ENCODE measurements around the gene LRRTM4.
"Not testable (repeated sequence)": the region's sequence is repeated elsewhere in the genome, so short reads cannot be mapped to it uniquely, and the experiment has no call there.

LRRTM4 gene

DNA sequence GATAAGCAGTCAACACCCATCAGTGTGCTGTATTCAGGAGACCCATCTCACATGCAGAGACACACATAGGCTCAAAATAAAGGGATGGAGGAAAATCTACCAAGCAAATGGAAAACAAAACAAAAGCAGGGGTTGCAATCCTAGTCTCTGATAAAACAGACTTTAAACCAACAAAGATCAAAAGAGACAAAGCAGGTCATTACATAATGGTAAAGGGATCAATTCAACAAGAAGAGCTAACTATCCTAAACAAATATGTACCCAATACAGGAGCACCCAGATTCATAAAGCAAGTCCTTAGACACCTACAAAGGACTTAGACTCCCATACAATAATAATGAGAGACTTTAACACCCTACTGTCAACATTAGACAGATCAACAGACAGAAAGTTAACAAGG lies 358.2 kb downstream of the LRRTM4 start:
- not testable (repeated sequence) for DNase-seq (ENCODE audit: low spot score)

DNA sequence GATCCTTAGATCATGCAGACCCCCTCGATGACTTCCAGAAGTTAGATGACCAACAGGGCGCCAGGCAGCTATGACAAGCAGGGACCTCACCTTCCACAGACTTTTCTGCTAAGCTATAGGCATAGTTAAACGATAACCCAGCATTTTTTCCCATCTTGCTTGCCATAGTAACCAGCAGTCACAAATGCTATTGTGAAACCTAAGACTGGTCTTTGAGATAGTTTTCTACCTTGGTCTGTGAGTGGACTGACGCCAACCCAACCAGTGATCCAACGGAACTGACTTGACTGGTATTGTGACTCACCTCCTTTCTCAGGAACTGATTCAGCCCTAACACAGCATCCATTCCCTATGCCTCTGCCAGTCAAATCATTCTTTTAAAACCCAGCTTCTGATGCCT lies 361.2 kb downstream of the LRRTM4 start:
- DNase-seq (ENCODE audit: low spot score): no peak

DNA sequence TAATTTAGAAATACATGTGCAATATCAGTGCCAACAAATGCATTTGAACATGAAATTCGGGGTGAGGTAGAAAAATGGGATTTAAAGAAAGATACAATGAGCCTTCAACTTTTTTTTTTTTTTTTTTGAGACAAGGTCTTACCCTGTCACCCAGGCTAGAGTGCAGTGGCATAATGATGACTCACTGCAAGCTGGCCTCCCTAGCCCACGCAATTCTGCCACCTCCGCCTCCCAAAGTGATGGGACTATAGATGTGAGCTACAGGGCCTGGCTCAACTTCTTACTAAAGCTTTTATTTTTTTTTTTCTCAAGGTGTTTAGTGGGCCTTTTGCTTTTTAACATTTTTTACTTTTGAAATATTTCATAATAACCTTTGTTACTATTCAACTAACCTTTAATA lies 365.6 kb downstream of the LRRTM4 start:
- no peak for DNase-seq (ENCODE audit: low spot score)

DNA sequence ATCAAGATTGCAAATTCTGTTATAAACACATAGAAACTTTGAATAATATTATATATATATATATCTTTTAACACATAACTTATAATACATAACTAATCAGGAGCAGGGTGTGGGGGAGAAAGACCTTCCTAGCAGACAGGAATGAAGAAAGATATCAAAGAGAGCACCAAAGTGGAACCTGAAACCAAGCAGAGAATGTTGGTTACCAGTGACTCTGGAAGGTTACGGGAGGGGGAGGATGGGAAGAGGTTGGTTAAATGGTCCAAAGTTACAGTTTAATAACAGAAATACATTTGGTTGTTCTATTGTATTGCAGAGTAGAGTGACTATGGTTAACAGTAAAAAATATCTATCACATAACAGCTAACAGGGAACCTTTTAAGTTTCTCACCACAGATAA lies 366.7 kb downstream of the LRRTM4 start:
- DNase-seq (ENCODE audit: low spot score): no peak

DNA sequence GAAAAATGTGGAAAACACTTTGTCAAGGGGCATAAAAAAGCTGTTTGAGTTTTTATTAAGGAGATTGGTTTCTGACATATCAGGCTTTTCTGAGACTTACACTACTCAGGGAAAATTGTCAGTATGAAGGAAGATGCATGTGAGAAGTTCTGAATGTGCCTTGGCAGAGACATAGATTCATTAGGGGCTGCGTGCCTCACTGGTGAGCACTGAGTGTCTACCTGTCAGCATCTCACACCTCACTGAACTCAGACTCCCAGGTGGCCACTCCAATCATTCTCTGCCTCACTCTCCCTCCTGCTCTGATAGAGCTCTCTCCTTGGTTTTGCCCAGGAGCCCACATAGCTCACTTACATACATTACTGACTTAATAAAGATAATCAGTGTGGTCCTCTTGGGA lies 372.6 kb downstream of the LRRTM4 start:
- no peak for DNase-seq (ENCODE audit: low spot score)

DNA sequence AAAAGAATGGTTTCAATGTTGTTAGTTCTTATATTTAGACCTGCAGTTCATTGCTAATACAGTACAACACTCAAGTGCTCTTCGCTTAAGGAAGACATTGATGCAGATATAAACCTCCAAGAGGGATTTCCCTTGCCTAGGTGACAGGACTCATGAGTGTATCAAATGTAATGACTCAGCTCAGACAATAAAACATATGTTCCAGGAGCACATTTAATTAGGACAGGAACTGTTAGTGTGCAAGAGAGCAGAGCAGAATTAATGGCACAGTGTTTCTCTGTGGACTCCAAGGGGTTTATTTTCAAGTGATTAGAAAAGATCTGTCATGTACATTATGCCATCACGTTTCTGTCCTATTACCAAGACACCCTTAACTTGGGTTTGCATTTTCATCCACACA lies 375.0 kb downstream of the LRRTM4 start:
- DNase-seq (ENCODE audit: low spot score): no peak

DNA sequence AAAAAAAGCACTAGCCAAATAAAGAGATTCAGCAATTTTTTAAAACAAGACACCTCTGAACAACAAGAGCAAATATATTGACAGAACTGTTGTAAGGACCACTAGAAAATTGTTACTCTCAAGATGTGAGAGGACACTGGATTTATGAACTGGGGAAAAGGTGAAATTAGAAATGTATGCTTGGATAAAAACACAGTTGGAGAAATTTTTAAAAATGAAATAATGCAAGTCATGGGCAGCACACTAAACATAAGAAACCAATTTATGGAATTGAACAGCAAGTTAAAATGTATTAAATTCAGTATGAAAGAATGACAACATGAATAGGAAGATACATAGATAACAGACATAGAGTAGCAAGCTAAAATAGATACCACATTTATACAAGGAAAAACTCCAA lies 377.4 kb downstream of the LRRTM4 start:
- DNase-seq (ENCODE audit: low spot score): no peak

DNA sequence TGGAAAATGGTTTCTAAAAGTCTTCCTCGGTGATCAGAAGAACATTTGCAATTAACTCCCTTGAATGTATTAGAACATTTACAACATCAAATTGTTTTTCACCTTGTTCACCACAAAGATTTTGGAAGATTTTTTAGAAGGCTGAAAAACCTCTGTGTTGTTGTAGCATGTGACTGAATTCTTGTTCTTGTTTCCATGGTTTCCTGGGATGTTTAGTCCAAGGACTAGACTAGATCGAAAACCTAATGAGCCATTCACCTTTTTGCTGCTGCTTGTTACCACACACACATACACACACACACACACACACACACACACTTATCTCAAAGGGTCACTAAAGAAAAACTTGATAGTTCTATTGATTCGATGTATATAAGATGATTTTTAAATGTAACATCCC lies 380.0 kb downstream of the LRRTM4 start:
- DNase-seq (ENCODE audit: low spot score): no peak

DNA sequence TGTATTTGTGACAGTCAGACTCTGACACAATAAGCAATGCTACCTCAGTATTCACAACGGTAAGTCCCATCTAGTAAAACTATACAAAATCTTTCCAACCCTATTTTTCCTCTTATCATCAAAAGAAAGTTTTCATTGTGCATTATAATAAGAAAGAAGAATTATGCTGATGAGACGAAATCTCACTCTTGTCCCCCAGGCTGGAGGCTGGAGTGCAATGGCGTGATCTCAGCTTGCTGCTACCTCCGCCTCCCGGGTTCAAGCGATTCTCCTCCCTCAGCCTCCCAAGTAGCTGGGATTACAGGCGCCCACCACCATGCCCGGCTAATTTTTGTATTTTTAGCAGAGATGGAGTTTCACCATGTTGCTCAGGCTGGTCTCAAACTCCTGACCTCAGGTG lies 393.7 kb downstream of the LRRTM4 start:
- not testable (repeated sequence) for DNase-seq (ENCODE audit: low spot score)

DNA sequence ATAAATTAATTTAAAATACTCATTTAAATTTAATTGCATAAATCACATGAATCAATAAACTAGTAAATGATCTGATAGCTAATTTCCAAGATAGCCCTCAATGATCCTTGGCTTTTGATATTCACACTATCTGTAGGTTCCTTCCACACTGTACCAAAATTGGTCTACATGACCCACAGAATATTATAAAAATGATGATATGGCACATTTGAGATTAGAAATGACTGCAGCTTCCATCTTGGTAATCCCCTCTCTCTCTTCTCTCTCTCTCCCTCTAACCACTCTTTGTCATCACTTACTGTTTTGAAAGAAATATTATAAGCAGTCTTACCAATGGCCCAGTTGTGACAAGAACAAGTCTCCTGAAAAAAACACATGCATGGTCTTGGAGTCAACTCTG lies 394.8 kb downstream of the LRRTM4 start:
- DNase-seq (ENCODE audit: low spot score): no peak

DNA sequence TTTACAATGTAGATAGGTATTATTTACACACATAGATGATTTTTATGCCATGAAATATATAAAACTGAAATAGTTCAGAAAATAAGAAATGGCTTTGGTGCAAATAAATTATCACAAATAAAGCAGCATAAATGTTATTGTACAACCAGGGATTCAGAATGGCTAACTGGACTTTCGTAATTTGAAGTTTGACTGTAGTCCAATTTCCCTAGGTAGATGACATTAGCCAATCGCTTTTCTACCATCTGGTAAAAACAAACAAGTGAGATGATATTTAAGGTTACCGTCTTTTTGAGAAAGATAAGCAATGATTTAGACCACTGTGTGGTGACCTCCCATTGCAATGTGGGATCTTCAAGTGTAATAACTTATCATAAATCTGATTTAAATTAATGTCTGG lies 400.7 kb downstream of the LRRTM4 start:
- no peak for DNase-seq (ENCODE audit: low spot score)

DNA sequence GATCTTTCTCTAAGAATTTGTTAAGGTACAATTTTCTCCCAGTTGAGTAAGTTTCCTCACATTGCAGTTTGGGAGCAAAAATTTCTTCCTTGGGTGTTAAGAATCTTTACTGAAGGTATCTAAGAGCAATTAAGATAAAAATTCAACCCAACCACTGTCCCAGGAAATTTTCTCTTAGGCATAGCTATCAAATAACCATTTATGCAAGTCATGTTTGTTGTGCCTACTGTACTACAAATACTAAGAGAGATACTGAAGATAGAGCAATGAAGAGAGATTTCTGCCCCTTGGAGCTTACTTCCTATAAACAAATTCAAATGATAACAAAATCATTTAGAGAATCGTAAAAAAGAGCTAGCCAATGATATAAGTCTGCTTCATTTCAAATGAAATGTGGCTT lies 402.8 kb downstream of the LRRTM4 start:
- no peak for DNase-seq (ENCODE audit: low spot score)

DNA sequence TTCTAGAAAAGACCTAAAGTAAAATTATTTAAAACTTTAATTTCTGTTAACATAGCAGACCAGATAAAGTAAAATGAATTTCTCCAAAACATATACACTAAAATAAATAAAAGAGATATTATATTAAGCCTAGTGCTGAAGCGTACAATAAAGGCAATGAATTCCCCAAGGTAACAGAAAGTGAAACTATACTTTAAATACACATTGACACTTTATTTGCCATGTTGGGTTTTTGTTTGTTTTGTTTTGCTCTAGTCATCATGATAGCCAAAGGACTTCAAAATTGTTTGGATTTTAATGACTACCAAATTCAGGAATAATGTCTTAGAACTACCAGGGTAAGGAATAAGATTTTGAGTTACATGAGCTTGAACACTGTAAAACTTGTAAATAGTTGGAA lies 413.3 kb downstream of the LRRTM4 start:
- no peak for DNase-seq (ENCODE audit: low spot score)

DNA sequence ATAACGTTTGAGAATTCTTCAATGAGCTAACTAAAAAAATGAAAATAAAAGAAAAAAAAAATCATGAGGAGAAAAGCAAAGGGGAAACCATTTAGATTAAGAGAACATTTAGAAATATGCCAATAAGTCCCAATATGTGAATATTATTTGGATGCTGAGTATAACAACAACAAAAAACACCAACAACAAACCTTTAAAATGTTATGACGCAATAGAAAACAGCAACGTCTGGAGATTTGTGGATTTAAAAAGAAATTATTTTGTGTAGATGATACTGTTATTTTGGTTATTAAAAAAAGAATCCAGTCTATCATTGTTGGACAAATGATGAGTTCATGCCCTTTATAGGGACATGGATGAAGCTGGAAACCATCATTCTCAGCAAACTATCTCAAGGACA lies 417.2 kb downstream of the LRRTM4 start:
- no peak for DNase-seq (ENCODE audit: low spot score)

DNA sequence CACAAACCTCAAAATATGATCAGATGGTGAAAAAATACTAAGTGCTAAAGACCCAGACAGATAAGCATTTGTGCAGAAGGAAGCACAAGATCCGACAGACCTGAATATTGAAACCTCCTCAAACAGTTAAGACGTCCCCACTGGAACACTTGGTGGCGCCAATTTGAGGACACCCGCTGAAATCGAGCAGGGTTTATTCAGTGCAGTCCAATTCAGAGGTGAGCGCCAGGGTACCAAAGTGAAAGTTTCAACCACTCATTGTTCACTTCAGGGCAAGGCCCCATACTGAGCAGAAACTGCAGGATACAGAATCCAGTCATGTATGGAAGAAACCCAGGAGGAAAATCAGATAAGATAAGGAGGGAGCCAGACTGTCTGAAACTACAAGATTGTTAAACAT lies 417.6 kb downstream of the LRRTM4 start:
- DNase-seq (ENCODE audit: low spot score): no peak

DNA sequence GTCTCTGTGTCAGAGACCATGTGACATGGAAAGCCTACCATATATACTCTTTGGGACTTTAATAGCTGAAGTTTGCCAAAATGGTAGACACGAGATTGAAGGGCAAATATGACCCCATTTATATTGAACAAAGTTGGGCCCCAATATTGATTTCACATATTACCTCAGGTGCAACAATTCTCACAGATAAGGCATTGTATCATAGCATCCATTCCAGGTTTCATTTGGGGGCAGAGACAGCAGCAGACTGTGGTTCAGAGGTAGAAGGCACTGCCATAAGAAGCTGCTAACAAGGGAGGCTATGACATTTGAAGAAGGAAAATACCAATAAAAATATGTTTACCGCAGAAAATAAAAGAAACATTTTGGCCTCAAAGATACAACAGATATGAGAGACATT lies 419.2 kb downstream of the LRRTM4 start:
- no peak for DNase-seq (ENCODE audit: low spot score)

DNA sequence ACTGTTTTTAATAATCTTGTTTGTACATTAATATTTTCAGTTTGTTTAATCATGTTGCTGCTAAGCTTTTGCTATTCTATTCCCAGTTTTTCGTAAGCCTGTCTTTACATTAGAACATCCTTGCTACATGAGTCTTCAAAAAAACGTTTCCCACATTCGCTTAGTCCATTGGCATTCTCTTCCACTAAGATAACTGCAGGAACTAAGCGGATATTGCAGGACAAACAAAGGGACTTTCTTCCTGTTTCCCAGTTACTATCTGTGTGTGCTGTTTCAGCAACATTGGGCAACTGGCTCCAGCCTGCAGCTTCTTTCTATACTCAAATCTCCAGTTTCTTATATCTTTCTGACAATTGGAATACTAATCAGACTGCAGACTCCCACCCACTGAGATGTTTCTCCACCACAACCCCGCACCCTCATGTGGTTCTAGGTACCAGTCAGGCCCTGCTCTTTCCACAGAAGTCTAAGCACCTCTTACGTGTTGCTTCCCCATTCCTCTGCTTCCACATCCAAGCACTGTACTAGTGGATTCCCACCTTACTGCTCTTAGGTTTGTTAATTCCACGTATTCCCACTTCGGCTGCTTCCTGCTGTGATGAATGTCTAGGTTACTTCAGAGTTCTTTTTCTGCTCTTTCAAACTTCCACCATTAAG lies 420.3 kb downstream of the LRRTM4 start:
- DNase-seq (ENCODE audit: low spot score): no peak

DNA sequence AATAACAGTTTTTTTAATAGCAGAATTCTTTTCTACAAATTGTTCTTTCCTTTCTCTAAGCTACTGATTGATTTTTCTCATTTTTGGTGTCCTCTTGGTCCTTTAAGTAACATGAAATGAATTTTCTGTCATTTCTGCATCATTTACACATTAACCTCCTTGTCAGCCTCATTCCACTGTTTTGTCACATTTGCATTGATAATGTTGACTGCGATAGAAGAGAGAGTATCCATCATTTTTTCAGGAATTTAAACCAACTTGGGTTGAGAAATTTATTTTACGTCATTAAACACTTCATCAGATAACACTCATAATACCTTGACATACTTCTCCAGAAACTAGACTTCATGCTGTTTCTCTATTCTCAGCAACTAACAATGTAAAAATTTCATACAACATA lies 422.2 kb downstream of the LRRTM4 start:
- DNase-seq (ENCODE audit: low spot score): no peak

DNA sequence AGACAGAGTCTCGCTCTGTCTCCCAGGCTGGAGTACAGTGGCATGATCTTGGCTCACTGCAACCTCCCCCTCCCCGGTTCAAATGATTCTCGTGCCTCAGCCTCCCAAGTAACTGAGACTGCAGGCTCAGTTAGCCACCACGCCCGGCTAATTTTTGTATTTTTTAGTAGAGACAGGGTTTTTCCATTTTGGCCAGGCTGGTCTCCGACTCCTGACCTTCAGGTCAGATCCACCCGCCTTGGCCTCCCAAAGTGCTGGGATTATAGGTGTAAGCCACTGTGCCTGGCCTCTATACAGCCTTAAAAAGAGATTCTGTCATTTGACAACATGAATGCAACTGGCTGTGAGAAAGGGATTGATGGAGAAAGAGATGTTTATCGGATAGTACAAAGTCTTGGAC lies 426.7 kb downstream of the LRRTM4 start:
- DNase-seq (ENCODE audit: low spot score): not testable (repeated sequence)

DNA sequence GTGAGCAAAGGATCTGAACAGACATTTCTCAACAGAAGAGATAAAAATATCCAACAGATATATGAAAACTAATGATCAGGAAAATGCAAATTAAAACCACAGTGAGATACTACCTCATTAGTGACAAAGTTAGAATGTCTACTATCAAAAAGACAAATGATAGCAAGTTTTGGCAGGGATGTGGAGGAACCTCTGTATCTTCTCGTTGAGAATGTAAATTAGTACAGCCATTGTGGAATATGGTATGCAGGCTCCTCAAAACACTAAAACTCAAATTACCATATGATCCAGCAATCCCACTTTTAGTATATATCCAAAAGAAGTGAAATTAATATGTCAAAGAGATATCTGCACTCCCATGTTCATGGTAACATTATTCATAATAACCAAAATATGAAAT lies 427.1 kb downstream of the LRRTM4 start:
- no peak for DNase-seq (ENCODE audit: low spot score)

DNA sequence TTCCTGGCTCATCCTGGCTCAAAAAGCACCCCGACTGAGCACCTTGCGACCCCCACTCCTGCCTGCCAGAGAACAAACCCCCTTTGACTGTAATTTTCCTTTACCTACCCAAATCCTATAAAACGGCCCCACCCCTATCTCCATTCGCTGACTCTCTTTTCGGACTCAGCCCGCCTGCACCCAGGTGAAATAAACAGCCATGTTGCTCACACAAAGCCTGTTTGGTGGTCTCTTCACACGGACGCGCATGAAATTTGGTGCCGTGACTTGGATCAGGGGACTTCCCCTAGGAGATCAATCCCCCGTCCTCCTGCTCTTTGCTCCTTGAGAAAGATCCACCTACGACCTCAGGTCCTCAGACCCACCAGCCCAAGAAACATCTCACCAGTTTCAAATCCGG lies 433.8 kb downstream of the LRRTM4 start:
- not testable (repeated sequence) for DNase-seq (ENCODE audit: low spot score)

DNA sequence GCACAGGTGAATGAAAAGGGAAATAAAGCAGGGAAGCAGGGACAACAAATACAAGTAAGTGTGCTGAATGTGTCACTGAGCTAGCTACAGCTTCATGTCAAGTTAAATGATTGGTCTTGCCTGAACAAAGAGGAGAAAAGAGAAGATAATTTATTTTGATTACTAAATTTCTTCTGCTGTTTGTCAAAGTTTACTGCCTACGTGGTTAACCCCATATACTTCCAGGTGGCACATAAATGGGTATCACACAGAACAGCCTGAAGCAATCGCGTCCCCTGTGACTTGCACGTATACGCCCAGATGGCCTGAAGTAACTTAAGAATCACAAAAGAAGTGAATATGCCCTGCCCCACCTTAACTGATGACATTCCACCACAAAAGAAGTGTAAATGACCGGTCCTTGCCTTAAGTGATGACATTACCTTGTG lies 434.2 kb downstream of the LRRTM4 start:
- DNase-seq (ENCODE audit: low spot score): no peak

DNA sequence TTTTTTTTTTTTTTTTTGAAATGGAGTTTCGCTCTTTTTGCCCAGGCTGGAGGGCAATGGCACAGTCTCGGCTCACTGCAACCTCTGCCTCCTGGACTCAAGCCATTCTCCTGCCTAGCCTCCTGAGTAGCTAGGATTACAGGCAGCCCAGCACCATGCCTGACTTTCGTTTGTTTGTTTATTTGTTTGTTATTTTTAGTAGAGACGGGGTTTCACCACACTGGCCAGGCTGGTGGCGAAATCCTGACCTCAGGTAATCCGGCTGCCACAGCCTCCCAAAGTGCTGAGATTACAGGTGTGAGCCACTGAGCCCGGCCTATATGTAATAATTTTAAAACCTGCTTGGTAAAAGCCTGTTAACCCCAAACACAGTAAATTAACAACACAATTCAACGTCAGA lies 435.7 kb downstream of the LRRTM4 start:
- no peak for DNase-seq (ENCODE audit: low spot score)

DNA sequence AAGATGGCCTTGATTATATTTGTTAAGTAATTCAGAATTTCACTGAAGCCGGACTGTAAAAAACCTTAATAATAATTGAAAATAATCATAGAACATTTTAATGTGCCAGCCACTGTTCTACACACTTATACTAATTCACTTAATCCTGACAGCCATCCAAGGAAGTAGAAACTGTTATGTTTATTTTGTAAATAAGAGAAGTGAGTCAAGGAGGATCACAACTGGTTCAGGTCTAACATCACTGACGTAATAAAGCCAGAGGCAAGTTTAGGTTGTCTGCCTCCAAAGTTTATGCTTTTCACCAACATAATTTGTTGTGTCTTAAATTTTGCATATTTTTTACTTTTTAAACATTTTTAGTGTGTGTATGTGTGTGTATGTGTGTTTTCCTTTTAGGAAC lies 436.1 kb downstream of the LRRTM4 start:
- no peak for DNase-seq (ENCODE audit: low spot score)

DNA sequence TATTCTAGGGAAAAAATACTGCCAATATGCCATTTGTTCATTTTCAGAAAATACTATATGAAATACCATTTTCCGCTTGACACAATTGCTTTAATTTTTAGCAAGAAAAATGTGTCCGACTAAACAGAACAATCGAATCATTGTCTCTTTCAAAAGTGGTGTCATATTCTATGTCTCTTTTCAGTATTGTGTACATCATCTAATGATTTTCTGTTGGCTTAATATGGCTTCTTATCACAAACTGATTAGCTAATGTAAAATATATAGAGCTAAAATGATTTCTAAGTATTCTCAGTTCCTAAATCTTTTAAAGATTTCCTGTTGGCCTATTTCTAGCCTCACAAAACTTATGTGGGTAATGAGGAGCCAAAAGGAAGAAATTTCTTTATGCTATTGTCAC lies 436.6 kb downstream of the LRRTM4 start:
- no peak for DNase-seq (ENCODE audit: low spot score)

Measured in hematopoietic multipotent progenitor cell treated with erythropoietin and hydrocortisone succinate and interleukin-3 and kit ligand, for 15 days (in vitro differentiated cells).